ENCODE results near the gene STPG1.

Gene STPG1

DNA sequence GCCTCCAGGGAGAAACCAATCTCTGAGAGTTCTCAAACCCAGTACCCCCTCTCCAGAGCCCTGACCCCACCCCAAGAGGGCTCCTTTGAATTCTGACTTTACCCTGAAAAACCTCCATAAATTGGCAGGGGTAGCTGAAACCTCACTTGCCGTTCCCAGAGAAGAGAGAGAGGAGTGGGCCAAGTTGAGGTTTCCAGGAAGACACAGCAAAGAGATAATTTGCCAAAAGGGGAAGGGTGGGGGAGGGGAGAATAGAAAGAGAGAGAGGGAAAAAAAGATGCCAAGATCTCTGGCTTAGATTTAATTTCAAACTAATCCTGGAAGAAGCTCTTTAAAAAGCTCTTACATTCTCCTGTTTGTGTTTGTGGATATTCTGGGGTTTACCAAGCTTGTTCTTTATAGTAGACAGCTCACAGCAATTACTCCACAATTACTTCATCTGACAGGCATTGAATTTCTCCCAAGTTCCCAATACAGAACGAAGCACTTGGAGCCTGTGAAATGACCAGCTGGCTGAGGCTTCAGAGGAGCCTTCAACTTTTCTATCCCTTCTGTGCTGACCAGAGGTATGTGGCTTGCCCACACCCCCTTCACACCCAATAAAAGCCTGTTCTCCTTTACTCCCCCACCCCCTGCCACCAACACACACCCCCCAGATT lies 95.5 kb downstream of the STPG1 start:
- DNase-seq (ENCODE audit: low read depth, low spot score): no peak

GRCh38 chr1:24317081-24317480 lies 96.5 kb downstream of the STPG1 start:
- DNase-seq (ENCODE audit: low read depth, low spot score): no peak

DNA sequence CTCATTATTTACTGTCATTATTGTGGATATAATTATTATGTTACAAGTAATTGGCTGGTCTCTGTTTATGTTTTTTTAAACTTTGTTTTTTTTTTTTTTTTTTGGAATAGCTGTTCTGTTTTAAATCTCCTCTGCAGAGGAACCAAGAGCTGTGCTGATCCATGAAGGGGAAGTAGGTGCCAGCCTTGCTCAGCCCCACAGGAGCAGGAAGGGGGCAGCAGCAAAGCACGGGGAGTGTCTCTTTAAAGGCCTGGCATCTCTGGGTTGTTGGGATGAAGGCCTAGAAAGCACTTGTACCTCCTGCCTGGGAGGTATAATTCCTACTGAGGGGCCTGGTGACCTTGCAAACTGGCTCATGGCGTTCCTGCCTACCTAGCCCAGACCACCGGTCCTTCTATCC lies 96.9 kb downstream of the STPG1 start:
- no peak for DNase-seq (ENCODE audit: low read depth, low spot score)

- DNase-seq (ENCODE audit: low read depth, low spot score): no peak
Observed at GRCh38 chr1:24315391-24315790, 98.2 kb downstream of the STPG1 start.

DNA sequence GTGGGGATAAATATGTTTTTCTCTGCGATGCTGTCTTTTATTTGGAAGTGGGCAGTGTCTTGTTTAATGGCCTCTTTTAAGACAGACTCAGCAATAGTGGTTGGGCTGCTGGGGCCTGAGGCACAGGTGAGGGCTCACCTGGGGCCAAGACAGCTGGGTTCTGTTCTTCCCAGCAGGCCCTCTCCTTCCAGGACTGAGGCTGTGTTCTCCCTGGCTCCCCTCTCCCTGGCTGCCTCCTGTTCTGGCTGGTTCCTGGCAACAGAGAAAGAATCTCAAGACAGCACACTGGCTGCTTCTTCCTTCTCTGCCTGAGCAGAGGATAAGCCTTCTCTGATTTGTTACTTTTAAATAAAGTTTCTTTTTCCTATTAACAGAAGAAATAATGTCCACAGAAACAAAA lies 101.8 kb downstream of the STPG1 start:
- DNase-seq (ENCODE audit: low read depth, low spot score): peak; percentile 79

GRCh38 chr1:24311234-24311633 lies 102.3 kb downstream of the STPG1 start:
- no peak for DNase-seq (ENCODE audit: low read depth, low spot score)

DNA sequence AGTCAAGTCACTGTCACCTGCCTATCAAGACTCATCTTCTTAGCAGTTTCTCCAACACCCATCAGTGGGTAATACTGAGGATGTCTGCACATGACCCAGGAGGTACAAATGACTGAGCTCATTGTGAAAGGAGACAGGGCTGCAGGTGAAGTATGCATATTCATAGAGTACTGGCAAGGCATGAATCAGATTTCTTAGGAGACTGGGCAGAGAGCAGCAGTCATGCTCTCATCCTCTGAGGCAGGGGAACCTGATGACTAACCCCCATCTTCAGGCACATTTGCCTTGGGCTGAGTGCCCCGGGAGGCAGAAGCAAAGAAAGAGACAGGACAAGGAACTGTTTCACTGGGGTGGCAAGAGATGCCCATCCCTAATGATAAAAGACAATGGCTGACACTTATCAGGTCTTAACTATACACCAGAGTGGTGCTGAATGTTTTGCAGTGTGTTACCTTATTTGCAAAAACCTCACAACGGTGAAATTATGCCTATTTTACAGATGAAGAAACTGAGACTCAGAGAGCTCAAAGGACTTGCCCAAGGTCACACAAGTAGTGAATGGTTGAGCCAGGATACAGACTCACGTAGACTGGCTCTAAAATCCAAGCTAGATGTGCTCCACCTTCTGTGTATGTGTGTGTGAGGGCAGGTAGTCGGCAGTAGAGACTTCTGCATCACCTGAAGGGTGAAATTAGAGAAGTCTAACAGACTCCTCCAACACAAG lies 103.7 kb downstream of the STPG1 start:
- no peak for DNase-seq (ENCODE audit: low read depth, low spot score)

GRCh38 chr1:24308365-24309015 lies 105.1 kb downstream of the STPG1 start:
- DNase-seq (ENCODE audit: low read depth, low spot score): peak; percentile 98
